Activated CD8-positive, alpha-beta memory T cell treated with anti-CD3 and anti-CD28 coated beads, Interleukin-2, amount 50 U/mL, for 24 hours (primary cell): ENCODE data around the gene CHRM3.
"Not testable (repeated sequence)": the region's sequence is repeated elsewhere in the genome, so short reads cannot be mapped to it uniquely, and the experiment has no call there.

Source experiments
- DNase-seq: peaks from one replicate; pipeline ENCODE4 v3.0.0-alpha.2; 2020; ENCODE audit errors: extremely low read depth

CHRM3 gene

DNA sequence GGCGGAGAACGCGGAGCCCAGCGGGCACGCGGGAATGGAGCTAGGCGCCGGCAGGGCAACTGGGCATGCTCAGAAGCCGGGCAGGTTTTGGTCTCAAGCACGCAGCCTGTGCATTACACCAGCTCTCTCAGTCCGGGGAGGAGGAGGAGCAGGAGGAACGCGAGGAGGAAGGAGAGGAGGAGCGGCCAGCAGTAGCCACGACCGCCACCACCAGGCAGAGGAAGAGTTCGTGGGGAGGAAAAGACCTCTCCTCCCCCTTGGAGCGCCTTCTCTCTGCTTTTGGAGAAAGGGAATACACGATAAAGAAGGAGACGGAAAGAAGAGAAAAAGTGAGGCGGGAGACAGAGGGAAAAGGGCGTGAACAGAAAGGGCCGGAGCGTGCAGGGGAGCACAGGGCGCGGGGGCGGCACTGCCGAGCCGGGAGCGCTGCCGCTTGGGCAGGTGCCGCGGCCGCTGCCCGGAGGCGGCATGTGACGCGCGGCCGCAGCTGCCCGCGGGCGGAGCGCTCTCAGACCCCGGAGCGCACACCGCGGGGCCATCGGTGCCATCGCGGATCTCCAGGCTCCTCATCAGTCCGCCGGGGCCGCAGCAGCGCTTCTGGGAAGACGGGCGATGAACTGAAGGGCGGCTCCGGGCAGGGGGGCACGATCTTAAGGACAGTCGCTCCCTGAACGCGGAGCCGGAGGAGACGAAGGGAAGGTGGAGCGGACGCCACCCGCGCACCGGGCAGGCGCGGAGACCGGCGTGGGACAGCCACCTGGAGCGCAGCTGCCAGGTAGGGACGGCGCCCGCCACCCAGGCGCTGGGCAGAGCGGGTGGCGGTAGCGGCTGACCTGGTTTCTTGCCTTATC lies at the start of gene CHRM3:
CHRM3 (plus strand) TSS at position 116 of the 851 bp plus-strand sequence. CDS start 520,884 bp downstream, outside the sequence.
- DNase-seq: no peak

DNA sequence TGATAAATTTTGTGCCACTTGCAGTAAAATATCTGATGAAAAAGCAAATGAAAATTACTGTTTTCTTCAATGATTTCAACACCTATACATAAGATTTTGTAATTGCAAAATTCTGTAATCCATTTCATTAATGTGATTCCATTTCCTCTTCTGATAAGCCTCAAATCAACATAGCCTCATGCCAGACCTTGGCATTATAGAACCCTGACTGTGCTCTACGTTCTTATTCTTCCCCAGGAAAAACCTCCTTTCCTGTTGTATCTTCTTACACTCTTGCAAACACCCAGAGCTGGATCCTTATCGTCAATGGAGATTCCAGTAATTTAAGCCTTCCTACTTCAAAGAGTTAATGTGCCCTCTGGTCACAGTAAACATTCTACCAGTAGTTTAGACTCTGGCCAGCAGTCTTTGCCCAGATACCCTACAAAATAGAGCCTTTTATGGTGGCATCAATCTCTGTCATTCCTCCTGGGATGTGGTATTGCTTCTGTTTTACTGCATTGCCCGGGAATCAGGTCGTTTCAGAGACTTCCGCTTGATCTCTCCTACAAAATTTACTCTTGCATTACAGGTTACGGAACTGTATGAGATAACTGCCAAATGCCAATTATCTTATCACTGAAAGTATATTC lies 48.5 kb upstream of the CHRM3 start:
- no peak for DNase-seq

DNA sequence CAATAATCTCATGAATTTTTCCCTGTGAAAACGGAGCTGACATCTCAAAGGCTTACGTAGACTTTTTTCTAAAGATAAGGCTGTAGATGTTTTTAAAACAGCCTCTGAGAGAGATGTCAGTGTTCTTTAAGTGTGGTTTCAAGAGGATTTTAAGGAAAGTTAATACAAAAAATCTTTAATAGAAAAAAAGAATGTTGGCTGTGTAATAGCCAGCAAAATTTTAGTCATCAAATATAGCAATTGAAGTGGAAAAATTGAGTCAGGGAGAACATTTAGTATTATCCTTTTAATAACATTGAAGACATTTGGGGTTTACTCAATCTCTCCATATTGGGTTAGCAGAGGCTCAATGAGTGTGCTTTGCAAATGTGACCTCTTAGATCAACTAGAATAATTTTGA lies 38.6 kb upstream of the CHRM3 start:
- no peak for DNase-seq

DNA sequence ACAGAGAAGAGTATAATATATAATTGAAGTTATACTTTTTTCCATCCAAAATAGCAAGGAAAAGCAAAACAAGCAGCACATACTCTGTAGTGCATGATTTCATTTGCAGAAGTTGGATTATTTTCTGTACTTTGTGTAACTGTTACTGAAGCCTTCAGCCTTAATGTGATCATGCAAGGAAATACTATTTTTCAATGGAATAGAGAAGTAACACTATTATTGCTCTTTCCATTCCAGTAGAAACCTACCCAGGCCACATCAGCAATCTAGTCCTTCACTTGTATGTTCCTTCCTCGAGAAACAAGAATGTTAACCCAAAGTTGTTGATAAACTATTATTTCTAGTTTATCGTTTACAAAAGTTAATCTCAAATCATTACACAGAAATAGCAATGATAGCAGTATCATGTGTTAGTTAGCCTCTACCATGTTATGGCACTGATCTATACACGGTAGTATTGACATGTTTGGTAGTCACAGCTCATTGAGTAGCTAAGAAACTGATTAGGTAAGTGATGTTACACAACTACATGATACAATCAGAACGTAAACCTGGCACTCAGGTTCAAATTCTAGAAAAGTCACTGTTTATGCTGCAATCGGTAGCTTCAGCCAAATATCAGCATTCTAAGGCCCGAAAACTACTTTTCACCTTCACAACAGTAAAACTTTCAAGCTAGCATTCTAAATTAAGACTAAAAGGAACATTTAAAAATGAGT lies 37.6 kb upstream of the CHRM3 start:
- DNase-seq: no peak

DNA sequence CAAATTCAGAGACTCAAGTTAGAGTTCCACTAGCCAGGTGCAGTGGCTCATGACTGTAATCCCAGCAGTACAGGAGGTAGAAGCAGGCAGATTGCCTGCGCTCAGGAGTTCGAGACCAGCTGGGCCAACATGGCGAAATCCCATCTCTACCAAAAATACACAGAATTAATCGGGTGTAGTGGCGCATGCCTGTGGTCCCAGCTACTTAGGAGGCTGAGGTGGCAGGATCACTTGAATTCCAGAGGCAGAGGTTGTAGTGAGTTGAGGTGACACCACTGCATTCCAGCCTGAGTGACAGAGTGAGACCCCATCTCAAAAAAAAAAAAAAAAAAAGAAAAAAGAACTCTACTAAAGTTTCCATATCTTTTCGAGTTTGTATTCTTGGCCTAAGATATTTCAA lies 36.7 kb upstream of the CHRM3 start:
- no peak for DNase-seq

DNA sequence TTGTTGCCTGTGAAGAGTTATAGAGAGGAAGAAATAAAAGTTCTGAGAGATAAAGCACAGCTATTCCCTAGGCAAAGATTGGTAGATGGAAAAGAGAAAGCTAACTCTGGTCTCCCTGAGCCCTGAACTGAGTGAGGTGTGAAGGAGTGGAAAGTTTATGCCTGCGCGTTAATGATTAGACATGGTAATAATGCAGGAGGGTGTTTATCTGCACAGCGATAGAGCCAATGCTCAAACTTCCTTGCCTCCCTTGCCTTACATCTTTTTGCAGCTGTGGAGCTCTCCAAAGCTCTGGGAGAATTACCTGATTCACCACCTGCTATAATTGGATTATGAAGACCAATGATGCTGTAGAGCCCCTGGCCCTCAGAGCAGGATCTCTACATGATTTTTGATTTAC lies 32.8 kb upstream of the CHRM3 start:
- DNase-seq: no peak

DNA sequence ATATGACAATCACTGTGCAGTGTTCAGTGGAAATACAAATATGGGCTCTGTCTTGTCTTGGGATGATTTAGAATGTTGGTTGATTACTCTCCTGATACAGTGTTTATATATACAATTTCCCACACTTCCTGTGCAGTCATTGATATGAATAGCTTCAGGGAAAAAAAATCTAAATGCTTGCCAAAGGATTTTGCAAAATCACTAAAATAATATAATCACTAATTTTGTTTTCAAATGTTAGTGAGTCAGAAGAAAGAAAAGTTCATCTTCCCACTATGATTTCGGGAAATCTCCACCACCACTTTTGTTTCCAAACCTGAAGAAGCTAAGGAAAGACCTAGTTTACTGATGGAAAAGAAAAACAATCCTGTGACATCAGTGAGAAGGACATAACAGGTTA lies 32.1 kb upstream of the CHRM3 start:
- DNase-seq: no peak

DNA sequence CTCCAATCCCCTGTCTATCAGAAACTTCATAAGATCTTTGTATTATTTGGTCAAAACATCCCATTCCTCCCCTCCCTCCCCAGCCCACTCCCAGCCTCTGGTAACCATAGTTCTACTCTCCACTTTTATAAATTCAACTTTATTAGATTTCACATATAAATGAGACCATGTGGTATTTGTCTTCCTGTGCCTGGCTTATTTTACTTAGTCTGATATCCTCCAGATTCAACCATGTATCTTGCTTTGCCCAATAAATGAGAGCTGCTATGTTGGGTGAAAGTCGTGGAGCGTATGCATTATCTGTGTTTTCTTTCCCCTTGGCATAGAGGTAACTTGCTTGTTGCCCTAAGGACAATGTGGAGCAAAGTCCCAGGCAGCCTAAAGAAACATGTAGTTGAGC lies 28.5 kb upstream of the CHRM3 start:
- DNase-seq: no peak

DNA sequence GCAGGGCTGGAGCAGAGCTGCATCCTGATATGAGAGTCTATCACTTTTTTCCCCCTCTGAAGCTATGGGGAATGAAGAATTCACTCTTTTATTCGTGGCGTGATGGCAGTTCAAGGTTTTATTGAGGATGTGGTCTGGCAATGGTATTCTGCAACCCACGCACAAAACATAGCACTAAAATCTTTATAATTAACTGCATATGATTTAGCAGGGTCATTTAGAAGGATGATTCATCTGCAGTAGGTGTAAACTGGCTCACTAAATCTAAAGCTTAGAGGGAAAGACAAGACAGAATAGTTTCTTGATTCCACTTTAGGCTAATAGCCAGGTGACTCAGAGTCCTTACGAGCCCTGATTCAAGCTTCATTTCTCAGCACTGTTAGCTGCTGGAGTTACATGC lies 25.0 kb upstream of the CHRM3 start:
- no peak for DNase-seq

DNA sequence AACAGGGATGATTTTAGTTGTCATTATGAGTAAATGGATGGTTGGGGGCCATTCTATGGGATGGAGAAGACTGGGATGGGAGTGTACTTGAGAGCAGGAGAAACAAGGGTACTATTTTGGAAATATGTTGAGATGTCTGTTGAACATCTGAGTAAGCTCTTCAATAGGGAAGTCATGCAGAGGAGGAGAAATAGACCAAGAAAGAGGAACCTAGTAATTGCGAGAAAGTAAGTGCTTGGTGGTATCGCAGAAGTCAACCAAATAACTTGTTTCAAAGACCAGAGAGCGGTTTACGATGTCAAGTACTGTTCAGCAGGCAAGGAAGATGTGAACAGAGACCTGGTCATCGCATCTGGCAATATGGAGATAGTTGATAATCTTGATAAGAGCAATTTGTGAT lies 22.4 kb upstream of the CHRM3 start:
- DNase-seq: no peak

DNA sequence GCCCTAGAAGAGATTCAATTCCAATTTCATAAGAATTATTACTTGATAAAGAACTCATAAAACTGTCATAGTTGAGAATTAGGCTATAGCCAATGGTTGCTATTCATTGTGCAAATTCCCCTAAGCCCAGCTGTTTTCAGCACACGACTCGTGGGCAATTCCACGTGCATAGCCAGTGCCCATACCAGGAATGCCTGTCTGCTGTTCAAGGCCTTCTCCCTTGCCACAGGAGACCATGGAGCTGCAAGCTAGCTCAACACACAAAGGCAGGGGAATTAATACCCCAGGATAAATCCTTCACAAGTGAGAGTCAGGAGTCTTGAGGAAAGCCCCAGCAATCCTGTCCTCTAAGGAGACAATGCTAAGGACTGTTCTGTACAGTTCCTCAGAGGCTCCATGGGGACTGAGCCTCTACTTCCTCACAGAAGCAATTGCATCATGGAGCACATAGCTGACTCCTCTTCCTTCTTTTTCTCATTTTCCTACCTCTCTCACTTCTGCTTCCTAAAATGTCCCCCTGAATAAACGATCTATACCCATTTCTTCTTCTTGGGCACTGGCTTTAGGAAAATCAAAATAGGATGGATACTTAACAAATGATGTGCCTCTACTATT lies 19.1 kb upstream of the CHRM3 start:
- DNase-seq: no peak

DNA sequence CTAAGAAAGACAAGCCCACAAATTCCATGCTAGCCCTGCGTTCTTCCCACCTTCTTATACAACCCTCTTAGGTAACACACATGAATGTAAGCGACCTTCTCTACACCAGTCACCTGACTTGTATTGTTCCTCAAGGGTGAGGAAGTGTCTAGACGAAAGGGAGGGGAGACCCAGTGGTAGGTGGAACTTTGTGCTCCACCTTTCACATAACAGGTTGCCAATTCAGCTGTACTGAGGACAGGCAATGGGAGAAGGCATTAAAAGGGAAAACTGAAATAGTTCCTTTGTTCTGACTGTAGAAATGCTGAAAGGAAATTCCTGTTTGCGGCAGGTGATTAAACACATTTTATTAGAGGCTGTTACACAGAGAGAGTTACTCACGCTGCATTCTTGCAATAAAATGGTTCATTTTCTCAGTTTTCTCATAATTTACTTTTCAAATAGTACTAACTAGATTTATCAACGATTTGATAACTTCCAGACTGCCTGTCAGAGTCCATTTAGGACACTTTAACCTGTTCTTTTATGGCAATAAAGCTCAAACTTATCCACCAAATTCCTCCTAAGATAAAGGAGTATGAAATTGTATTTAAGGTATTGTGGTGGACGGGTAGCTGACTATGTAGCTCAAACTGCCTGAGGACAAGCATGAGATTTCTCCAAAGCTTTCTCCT lies 17.8 kb upstream of the CHRM3 start:
- no peak for DNase-seq

DNA sequence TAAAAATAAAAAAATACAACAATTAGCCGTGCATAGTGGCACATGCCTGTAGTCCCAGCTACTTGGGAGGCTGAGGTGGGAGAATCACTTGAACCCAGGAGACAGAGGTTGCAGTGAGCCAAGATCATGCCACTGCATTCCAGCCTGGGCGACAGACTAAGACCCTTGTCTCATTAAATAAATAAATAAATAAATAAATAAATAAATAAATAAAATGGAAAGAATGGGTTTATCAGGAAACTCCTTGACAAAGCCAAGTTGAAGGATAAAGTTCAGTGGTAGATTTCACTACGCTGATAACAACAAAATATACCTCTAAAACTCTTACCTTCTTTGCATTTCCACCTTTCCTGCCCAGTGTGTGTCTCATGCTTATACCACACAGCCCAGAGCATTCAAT lies 15.5 kb upstream of the CHRM3 start:
- not testable (repeated sequence) for DNase-seq

DNA sequence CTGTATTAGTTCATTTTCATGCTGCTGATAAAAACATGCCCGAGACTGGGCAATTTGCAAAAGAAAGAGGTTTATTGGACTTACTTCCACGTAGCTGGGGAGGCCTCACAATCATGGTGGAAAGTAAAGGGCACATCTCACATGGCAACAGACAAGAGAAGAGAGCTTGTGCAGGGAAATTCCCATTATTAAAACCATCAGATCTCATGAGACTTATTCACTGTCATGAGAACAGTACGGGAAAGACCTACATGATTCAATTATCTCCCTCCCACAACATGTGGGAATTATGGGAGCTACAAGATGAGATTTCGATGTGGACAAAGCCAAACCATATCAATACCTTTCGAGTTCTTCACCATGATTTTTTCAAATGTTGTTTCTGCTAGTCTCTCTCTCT lies 3.7 kb upstream of the CHRM3 start:
- no peak for DNase-seq

DNA sequence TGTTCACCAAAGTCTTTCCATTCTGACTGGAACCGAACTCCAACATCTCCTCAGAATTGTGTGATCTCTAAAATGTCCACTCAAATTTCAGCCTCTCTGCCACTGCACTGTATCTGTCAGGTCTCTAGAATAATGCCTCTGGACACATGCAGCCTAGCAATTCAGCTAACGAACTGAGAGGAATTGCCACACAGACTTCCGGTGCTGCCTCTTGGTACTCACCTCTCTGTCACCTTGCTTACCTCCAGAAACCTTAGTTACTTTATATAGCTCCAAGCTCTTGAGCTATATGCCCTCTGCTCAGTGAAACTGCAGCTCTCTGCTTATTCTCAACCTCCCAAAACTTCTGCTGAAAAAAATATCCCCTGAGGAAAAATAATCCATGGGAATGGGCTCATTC lies 2.7 kb upstream of the CHRM3 start:
- DNase-seq: no peak

DNA sequence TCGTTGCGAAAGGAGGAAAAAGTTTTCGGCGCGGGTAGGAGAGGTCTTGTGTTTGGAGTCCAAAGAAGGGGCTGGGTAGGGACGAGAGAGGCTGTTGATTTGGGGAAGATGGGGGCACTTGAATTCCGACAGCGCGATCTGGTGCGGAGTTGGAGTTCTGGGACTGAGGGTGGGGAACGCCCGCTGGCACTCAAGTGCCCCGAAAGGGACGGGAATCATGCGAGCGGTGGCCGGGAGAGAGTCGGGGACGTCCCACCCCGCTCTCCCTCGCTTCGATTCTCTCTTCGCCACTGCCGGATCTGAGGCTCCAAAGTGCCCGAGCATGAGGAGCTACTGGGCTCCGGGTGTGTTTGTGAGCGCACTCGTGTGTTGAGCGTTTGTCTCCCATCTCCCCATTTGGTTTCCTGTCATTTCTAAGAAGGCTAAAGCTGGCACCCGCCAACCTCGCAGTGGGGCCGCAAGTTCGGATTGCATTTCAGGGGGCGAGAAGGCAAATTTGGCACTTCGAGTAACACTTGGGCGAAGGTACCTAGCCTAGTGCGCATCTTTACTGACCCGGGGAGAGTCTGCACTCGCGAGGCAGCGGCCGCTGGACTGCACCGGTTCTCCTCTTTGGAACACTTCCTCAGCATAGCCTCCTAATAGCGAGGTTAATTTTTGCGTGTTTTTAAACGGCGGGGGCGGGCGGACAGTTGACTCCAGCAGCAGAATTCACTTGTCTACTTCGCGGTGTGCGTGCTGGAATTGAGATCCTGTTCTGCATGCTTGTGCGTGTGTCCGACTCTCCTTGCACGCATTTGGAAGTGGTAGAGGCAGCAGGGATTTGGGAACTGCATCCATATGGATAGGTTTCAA lies 1.2 kb downstream of the CHRM3 start:
- no peak for DNase-seq

DNA sequence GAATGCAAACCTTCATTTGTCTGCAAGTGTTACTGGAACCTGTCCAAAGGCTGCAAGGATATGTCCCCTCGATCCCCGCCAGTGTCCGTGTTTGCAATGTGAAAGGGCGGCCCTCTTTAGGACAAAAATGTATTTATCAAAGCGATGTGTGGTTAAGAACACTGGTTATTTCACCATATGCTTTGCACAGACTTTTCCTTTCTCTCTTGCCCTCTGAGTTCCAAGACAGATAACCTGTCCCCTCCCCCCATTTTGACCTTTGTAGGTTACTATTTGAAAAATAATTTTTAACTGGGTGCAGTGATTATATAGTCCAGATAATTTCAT lies 1.8 kb downstream of the CHRM3 start:
- DNase-seq: no peak

DNA sequence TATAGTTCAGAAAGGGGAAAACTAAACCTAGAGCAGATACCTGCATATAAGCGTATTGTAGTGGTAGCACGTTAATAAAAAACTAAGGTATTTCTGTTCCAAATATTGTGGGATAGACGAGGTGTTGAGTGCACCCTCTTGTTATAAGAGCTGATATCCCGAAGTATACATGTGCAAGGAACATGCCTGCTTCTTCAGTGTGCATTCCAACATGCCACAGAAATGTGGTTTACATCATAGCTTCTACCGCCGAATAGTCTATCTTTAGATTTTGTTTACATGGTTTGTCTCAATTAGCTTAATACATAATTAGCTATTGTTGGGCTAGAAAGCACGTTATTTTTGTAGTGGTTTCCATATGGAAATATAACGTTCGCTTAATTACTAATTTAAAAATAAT lies 2.2 kb downstream of the CHRM3 start:
- DNase-seq: no peak

DNA sequence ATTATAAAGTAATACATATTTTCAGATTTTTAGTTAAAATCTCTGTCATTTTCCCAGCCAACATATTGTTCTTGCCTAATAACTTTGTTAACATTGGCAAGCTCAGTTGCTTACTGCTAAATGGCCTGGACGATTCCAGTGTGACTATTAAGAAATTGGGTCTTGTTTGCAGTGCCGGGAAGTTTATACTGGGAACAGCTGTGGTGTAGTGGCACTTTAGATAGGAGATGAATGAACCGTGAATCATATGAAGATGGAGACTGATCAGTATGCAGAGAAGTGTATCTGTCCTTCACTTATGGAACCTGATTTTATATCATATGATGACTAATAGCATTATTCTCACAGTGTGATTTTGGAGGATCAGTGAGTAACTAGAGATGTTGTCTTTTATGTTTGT lies 3.3 kb downstream of the CHRM3 start:
- DNase-seq: no peak

DNA sequence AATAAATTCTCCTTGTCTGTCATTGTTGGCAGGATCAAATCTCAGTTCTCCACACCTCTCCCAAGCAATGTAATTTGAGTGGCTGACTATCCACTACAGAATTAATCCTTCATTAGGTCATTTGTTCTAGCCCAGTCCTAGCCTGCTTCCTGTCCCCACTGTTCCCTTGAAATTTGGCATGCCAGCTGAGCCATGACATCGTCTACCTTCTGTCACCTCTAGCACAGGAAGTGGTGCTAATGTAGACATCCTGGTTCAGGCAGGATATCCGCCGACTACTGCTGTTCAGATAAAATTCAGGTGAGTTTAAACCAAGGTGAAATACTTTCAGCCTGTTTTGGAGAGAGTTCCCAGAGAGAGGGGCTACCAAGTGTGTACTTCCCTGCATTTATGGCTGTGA lies 5.9 kb downstream of the CHRM3 start:
- no peak for DNase-seq

DNA sequence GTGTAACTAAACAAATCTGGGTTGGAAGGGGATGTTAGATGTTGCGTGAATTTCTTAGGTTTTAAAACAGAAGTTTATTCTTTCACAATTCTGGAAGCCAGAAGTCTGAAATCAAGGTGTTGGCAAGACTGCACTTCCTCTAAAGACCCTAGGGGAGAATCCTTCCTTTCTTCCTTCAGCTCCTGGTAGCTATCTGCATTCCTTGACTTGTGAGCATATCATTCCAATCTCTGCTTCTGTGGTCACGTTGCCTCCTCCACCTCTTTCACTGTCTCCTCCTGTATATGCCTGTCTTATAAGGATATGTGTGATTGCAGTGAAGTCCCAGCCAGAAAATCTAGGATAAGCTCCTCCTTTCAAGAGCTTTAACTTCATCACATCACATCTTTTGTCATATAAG lies 7.7 kb downstream of the CHRM3 start:
- no peak for DNase-seq
